GM19043 (cell line): Measurements from ENCODE around the gene SP2.

Experiments used
- ATAC-seq: cut with Tn5 transposase; IDR thresholded peaks from one replicate; pipeline ENCODE4 v1.9.1; 2021; ENCODE audit warnings: low read depth; ENCODE audit not compliant: unreplicated experiment

SP2 gene

DNA sequence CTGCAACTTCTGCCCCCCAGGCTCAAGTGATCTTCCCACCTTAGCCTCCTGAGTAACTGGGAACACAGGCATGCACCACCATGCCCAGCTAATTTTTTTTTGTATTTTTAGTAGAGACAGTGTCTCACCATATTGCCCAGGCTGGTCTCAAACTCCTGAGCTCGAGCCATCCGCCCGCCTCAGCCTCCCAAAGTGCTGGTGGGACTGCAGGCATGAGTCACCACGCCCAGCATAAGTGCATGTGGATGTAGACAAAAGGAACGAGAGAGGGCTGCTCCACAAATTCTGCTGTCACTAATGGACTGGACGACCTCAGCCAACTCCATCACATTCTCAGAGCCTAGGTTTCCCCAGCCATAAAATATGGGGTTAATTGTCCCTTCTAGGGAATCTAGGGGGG, 7.7 kb upstream of the SP2 start:
- ATAC-seq = no peak

DNA sequence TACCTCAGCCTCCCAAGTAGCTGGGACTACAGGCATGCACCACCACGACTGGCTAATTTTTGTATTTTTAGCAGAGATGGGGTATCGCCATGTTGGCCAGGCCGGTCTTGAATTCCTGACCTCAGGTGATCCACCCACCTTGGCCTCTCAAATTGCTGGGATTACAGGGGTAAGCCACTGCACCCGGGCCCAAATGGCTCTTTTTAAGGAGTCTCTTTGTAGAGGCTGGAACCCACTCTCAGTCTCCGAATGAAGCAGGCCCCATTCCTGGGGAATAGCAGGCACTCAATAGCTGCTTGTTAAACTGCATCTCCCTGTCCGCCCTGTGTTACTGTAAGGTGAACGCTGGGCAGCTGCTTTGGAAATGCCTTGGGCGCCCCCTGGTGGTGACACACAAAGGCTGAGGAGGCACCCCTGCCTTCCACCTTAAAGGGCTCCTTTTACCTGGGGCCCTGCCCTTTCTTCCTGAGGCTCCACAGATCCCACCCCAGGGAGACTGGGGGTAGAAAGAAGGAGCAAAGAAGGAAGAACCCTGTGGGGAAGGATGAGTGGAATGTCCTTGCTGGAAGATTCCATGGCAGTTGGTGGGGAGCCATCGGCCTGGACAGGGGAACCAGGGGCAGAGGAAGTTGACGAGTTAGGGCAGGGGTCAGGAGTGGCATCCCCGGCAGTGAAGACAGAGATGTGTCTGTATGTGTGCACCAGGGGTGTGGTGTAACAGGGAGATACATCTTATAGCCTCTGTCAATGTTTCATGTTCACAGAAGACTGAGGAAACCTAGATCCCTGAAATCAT, 6.1 kb upstream of the SP2 start:
- no peak for ATAC-seq

DNA sequence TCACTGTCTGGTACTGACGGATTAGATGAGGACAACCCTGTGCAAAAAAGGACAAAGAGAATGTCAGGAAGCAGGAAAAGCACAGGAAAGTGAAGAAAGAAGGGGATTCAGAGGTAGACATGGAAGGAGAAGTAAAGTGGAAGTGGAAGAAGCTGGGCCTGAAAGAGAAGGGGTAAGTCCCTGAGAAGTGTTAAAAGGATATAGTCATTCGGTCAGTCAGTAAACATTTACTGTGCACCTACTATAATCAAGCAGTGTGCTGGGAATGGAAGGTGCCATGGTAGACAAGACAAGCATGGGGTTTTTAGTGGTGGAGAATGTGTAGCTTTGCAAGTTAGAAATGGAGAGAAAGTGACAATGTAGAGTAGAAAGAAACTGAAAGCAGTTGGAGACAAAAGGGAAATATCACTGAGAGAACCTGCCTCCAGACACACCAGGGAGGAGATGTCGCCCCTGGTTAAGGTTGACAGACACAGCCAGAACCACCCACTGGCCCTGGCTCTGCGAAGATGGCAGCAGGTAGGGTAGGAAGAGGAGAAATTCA, 4.4 kb upstream of the SP2 start:
- ATAC-seq = no peak

DNA sequence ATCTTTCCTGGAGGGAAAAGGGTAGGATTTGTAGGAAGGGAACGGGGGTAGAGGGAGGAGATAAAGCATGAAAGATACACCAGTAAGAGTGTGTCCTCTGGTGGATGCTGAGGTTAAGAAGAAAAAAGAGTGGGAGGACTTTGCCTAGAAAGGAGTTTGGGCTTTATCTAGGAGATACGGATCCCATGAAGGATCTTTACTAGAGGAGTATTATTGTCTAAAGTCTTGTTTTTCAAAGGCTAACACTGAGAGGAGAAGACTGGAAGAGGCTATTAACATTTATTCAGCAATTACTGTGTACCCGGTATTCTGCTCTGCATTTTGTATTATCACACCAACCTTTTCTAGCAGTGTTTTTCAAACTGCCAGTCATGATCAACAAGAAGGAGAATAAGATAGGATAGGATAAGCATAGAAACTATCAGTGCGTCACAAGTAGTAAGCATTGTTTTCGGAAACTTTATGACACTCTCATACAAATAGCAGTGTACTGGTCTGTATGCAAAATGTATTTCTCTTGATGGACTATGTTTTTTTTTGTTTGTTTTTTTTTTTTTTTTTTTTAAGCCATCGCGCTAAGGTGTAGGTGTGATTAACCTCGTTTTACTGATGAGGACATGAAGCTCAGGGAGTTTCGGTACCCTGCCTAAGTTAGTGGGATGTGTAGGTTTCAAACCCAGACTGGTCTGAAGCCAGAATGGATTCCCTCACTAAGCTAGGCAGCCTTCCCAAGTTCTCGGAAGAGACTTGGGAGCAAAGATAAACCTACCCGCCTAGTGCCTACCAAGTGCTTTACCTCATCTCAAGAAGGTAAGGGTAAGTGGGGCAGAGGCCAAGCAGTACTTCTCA, 1.3 kb upstream of the SP2 start:
- ATAC-seq = no peak

DNA sequence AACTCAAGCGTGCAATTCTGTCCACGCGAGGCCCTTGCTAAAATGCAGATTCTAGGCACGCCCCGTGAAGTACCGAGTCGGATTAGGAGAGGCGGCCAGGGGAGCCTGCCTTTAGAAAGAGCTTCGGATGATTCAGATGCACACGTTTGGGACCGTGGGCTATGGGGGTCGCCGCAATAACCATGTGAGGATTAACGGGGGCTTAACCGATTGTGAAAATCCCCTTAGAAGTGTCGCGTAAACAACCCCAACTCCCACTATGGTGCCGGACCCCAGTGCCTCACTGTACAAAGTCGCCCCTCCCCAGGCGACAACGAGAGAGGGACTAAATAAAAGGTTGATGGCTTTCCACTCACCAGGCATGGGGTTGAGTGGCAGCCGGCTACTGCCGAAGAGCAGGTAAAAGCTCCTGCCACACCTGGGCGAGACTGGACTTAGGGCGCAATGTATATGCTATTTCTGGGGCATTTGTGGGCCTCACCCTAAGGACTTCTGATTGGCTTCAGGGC, 635 bp upstream of the SP2 start:
- no peak for ATAC-seq

GRCh38 chr17:47896672-47897490, 845 bp downstream of the SP2 start:
- no peak for ATAC-seq

DNA sequence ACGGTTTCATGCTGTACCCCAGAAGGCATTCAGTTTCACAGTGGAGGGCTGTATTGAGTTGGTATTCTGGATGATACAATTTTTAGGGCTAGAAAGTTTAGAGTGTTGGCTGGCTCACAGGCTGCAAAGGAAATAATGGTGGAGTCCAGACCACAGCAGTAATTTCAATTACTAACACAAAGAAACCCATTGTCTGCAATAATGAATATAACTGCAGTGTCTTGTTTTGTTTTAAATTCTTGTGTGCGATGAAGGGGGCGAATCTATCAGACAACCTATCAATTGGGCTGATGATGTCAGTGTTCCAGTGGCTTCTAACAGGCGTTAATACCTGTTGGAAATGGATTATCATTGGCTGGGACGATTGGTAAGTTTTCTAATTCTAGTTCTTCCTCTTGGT, 1.5 kb downstream of the SP2 start:
- no peak for ATAC-seq

DNA sequence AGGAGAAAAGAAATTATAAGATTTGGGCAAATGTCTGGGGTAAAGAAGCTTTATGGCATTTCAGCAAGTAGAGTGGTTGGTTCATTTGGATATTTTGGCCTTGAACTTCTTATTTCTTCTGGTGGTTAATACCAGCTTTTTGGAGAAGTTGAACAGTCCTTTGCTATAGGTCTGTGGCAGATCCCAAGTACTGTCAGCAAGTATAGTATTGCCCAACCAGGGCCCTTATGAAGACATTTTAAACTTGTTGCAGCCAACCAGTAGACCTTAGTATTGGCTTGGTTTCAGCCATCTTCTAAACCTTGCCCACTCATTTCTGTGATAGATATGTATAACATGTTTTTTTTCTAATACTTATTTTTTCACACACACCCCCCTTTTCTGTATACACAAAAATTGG, 2.2 kb downstream of the SP2 start:
- no peak for ATAC-seq

DNA sequence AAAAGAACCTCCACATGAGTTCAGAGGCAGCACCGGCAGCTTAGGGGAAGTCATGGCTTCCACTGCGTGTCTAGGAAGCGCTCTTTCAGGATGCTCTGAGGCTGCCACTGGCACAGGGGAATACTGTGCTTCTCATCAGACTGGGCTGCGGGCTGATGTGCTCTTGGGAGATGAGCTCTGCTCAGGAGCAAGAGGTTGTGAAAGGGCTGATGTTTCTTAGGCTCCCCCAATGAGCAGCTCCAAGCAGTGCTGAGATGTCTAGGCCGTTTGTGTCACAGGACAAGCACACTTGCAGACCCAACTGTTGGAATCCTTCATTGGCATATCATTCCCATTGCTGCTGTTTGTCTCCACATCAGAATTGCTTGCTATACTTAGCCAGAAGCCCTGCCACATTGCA, 3.6 kb downstream of the SP2 start:
- ATAC-seq = no peak

- no peak for ATAC-seq
Measured at GRCh38 chr17:47901423-47901822, 5.4 kb downstream of the SP2 start.

DNA sequence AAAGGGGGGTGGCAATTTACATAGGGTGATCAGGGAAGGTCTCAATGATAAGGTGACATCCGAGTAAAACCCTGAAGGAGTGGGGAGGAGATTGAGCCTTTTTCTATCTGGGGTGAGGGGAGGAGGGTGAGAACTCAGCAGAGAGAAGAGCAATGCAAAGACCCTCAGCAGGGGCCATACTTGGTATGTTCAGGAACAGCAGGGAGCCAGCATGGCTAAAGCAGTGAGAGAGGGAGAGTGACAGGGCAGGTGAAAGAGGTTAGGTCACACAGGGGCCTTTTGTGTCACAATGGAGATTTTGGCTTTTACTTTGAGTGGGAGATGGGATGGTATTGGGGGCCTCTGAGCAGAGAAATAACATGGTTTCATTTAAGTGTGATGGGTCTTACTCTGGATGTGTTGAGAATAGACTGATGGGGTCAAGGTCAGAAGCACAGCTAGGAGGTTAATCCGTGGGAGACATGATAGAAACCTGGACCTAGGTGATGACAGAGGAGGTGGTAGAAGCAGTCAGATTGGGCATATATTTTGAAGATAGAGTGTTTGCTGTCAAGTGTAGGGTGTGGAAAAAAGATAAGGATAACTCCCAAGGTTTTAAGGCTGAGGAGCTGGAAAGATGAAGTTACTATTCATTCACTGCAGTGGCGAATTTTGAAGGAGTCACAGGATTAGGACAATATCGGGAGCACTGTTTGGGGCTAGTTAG, 6.2 kb downstream of the SP2 start:
- ATAC-seq = no peak

DNA sequence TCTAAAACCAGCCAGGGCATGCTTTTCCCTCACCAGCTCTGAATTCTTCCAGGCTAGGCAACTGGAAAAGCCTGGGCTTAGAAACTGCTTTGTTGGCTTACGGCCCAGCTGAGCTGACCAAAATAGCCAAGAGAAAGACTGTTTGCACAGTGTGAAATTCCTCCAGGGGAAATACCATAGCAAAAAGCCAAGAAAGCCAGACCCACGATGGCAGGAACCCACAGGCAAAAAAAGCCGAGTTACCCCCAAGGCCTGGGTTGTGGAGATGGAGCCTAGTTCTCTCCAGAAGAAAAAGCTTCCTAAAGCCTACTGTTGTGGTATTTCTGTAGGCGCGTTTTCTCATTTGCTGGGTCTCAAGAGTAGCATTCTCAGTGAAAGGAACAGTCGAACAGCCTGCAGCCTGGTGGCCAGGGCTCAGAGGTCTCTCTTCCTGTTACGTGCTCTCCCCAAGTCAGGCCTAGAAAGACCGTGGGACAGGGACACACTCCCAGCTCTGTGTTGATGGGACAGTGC, 9.2 kb downstream of the SP2 start:
- no peak for ATAC-seq

DNA sequence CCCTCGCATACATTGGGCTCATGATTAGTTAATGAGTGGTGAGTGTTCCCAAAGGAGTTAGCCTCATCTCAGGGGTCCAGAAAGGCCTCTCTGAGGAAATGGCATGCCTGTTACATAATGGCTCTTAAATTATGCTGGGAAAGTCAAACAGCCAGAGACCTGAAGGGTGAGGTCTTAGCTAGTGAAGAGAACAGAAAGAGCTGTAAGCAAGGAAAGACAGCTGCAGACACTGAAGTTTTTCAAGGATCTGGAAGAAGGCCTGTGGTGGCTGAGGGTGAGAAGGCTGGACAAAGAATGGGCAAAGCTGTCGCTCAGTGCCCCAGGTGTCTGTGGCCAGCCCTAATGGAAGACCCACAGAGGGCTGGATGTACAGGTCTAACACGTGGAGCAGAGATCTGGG, 10.4 kb downstream of the SP2 start:
- ATAC-seq = no peak

GRCh38 chr17:47907932-47908562, 12.0 kb downstream of the SP2 start:
- no peak for ATAC-seq

DNA sequence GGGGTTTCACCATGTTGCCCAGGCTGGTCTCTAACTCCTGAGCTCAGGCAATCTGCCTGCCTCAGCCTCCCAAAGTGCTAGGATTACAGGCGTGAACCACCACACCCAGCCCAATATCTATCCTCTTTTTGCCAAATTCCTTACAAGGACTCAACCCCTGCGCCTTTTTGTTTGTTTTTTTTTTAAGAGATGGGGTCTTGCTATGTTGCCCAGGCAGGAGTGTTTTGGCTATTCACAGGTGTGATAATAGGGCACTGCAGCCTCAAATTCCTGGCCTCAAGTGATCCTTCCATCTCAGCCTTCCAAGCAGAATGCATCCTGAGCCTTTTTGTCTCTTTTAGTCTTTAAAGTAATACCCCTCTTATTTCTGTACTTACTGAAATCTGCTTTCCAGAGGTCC, 17.0 kb downstream of the SP2 start:
- ATAC-seq = no peak

DNA sequence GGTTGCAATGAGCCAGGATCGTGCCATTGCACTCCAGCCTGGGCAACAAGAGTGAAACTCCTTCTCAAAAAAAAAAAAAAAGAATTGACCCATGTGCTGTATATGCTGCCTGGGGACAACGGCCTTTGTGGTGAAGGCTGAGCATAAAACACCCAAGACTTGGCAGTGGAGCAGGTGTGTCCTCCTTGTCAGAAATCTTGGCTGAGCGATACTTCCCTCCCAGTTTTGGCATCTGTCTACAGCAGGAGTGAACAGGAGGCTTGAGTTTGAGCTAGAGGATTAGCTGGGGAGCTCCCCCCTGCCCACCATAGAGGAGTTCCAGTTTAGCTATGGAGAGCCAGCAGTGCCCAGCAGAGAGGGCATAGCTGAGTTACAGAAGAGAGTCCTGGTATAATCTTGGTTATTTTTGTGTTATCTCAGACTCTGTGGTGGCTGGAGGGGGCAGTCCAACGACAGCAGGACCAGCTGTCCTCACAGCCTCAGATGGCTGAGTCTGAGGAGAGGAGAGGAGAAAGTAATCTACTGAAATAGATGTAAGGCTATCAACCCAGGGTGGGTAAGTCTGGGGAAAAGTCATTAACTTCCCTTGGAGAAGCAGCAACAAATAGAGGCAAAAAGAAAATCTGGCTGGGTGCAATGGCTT, 18.4 kb downstream of the SP2 start:
- no peak for ATAC-seq

- ATAC-seq = no peak
Measured at GRCh38 chr17:47915776-47916398, 19.9 kb downstream of the SP2 start.

GRCh38 chr17:47916489-47917208, 20.6 kb downstream of the SP2 start:
- ATAC-seq = no peak
